ENCODE results near the gene CPSF3.
"Not testable (repeated sequence)": the region's sequence is repeated elsewhere in the genome, so short reads cannot be mapped to it uniquely, and the experiment has no call there.

Gene CPSF3

DNA sequence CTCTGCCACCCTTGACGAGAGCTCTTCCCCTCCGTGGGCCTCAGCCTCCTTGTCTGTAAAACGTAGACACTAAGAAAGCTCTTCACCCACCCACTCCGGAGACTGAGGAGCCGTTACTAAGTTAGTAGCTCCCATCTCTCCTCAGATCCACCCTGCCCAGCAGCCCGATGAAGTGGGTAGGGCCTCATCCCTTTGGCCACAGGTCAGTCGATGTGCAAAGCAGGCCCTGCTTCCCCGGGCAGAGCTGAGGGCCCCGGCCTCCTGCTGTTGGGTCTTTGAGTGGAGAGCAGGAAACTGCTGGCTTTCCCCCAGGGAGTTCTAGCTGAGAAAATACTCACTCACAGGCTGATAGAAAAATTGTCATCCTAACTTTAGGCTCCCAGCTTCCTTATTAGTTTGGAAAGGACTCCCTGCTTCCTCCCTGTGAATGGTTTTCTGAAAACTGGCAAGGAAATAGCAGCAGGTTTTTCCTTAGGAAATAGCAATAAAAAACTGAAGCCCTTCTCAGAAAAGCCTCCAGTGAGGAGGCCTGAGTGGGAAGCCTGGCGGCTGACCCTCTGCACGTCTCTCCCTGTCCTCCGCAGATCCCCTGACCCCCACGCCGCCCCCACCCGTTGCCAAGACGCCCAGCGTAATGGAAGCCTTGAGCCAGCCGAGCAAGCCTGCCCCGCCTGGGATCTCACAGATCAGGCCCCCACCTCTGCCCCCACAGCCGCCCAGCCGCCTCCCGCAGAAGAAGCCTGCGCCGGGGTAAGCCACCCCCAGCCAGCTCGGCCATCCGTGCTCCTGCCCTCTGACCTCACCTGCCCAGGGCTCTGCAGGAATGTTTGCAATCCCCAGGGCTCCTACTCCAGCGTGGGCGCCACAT lies 30.3 kb upstream of the CPSF3 start:
- no peak for DNase-seq (ENCODE audit: low read depth in 1 of 2, low spot score in 1 of 2)

- no peak for DNase-seq (ENCODE audit: low read depth in 1 of 2, low spot score in 1 of 2)
Measured at GRCh38 chr2:9394816-9395215, 28.6 kb upstream of the CPSF3 start.

DNA sequence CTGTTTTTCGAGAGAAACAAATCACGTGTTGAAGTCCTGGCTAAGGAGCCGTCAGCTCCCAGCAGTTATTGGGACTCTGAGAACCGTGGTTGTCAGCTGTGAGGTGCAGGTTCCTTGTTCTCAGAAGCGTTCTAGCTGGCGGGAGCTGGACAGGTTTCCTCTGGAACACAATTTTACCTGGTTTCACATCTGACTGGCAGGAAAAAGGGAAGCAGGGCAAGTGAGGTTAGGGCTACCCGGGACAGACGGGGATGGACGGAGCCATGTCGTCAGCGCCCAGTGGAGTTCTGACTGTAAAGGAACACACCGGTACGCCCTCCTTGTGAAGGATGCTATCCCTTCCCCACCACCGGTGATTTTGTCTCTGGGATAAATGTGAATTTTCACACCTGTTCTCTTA lies 26.3 kb upstream of the CPSF3 start:
- DNase-seq (ENCODE audit: low read depth in 1 of 2, low spot score in 1 of 2) = no peak

DNA sequence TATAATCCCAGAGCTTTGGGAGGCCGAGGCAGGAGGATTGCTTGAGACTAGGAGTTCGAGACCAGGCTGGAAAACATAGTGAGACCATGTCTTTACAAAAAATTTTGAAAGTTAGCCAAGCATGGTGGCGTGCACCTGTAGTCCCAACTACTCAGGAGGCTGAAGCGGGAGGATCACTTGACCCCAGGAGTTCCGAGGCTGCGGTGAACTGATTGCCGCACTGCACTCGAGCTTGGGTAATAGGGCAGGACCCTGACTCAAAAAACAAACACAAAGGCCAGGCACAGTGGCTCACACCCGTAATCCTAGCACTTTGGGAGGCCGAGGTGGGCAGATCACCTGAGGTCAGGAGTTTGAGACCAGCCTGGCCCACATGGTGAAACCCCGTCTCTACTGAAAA lies 25.2 kb upstream of the CPSF3 start:
- DNase-seq (ENCODE audit: low read depth in 1 of 2, low spot score in 1 of 2) = not testable (repeated sequence)

DNA sequence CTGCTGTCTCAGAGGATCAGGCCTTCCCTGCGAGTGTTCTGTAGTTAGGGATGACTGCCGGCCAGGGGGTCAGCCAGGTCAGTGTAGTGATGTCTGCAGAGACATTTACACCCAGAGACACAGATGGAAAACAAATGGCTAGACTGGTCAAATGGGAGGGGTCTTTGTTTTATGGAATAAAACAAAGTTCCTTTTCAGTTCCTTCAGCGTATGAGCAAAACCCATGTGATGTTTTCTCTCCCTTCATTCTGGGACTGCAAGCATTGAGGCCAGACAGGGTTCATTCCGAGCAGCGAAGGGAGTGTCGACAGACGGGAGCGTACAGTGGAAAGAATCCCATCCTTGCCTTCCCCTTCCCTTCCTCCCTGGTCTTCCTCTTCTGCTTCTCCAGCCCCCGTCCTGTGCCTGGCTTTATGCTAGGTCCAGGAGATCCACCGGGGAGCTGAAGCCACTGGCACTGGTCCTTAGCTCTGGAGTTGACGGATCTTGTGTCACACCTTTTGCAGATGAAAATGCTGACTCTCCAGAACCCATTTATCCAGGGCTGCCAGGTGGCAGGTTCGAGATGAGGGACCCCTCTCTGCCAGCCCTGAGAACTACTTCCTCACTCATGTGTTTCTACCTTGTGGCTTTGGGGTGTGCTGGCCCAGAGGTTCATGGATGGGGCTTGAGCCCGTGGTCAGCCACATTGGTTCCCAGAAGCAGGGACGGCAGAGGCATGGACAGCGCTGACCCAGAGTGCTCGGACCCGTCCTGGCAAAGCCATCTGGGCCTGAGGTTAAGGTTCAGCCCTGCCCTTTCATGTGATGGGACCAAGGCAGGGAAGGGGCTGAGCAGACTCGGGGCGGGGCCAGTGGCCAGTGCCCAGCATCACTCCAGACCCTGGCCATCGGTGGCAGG lies 24.3 kb upstream of the CPSF3 start:
- DNase-seq (ENCODE audit: low read depth in 1 of 2, low spot score in 1 of 2) = no peak

DNA sequence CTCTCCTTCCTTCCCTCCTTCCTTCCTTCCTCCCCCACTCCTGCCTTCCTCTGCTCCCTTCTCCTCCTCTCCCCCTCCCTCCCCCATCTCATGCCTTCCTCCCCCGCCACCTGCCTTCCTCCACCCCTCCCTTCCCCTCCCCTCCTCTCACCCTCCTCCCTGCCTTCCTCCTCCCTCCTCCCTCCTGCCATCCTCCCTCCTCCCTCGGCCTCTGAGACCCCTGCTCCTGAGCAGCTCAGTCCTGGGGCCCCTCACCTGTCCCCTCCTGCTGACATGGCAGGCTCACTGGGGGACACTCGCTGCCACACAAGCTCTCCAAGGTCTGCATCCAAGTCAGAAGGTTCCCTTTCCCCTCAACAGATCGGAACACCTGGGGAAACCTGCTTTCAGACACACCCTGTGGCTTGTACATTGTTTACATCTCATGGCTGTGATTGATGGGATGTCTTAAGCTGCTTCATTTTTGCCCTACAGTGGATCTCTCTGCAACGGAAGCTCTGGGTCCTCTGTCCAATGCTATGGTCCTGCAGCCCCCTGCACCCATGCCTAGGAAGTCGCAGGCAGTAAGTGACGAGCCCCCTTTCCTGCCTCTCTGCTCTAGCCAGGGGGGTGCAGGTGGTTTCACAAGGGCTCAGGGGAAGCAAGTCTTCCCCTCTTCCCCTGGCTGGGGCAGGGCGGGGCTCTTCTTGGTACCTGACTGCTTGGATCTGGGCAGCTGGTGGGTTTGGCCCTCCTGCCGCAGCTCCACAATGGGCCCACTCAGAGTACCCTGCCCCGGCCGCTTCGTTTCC lies 23.0 kb upstream of the CPSF3 start:
- no peak for DNase-seq (ENCODE audit: low read depth in 1 of 2, low spot score in 1 of 2)

- DNase-seq (ENCODE audit: low read depth in 1 of 2, low spot score in 1 of 2) = no peak
Measured at GRCh38 chr2:9401059-9401547, 22.4 kb upstream of the CPSF3 start.

GRCh38 chr2:9401646-9402371 lies 21.6 kb upstream of the CPSF3 start:
- DNase-seq (ENCODE audit: low read depth in 1 of 2, low spot score in 1 of 2) = no peak

- no peak for DNase-seq (ENCODE audit: low read depth in 1 of 2, low spot score in 1 of 2)
Measured at GRCh38 chr2:9403924-9404323, 19.5 kb upstream of the CPSF3 start.

- no peak for DNase-seq (ENCODE audit: low read depth in 1 of 2, low spot score in 1 of 2)
Measured at GRCh38 chr2:9404451-9404850, 19.0 kb upstream of the CPSF3 start.

DNA sequence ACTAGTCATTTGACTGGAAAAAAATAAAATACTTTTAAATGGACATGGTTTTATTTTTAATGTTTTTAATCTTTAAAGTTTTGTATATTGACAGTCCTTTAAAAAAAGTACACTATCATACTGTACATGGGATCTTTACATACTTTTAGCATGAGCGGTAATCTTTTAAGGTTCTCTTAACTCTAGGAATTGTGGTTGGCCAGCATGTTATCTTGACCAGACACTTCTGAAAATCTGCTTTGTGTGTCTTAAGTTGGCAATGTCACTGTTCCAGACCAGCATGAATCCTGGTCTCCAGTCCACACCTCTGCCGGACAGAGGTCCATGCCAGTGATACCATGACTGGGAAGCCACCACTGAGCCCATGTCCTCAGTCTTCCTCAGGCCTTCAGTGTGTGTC lies 17.8 kb upstream of the CPSF3 start:
- no peak for DNase-seq (ENCODE audit: low read depth in 1 of 2, low spot score in 1 of 2)

DNA sequence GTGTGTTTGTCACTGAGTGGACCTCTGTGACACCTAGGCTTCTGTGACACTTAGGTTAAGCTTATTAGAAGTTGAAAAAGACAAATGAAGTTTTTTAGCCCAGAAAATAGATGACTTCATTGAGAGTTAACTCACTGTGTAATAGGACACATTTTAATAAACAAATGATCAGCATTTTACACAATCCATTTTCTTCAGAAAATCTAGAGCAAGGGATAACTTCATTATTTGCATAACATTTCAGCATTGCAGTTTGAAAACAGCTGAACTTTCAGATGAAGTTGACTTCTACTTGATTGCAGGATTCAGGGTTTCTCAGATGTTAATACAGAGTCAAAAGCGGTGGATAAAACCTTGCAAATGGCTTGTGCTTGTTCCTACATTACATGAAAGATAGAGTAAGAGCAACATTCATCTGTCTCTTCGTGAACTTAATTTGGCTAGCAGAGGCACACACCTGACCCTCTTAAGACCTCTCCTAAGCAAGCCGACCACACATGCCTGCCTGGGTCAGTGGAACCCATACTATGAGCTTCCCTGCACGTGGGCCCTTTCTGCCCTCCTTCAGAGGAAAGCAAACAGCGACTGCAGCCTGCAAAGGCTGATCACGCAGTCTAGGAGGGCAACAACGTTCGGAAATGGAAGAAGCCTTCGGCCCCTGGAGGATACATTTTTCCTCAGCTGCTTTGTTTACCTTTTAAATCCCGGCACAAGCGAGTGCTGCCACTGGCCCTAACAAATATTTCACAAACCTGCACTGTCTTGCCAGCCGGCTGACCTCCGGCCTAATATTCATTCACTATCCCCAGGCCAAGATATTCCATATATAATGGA lies 16.7 kb upstream of the CPSF3 start:
- DNase-seq (ENCODE audit: low read depth in 1 of 2, low spot score in 1 of 2) = no peak

GRCh38 chr2:9407363-9407811 lies 16.1 kb upstream of the CPSF3 start:
- DNase-seq (ENCODE audit: low read depth in 1 of 2, low spot score in 1 of 2) = no peak

- no peak for DNase-seq (ENCODE audit: low read depth in 1 of 2, low spot score in 1 of 2)
Measured at GRCh38 chr2:9408641-9409151, 14.8 kb upstream of the CPSF3 start.

DNA sequence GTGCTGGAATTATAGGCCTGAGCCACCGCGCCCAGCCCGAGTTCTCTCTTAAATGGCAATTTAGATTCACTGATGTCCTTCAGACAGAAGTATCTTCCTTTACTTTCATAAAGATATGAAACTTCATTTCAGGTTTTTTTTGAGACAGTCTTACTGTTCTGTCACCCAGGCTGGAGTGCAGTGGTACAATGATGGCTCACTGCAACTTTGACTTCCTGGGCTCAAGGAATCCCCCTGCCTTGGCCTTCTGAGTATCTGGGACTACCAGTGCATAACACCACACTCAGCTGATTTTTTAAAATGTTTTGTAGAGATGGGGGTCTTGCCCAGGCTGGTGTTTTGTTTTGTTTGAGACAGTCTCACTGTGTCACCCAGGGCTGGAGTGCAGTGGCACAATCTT lies 13.3 kb upstream of the CPSF3 start:
- no peak for DNase-seq (ENCODE audit: low read depth in 1 of 2, low spot score in 1 of 2)

DNA sequence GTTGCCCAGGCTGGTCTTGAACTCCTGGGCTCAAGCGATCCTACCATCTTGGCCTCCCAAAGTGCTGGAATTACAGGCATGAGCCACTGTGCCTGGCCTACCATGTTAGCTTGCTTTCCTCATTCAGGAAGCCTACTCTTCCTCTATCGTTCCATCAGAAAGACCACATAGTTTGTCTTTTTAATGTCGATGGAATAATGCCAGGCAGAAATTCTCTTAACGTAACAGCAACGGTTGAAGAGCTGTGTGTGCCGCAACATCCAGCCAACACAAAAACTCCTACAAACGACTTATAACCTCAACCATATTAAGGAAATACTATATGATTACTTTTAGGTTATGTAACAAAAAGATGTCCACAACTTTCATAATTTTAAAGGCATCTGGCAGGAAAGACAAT lies 10.7 kb upstream of the CPSF3 start:
- DNase-seq (ENCODE audit: low read depth in 1 of 2, low spot score in 1 of 2) = no peak

GRCh38 chr2:9415516-9416169 lies 7.8 kb upstream of the CPSF3 start:
- DNase-seq (ENCODE audit: low read depth in 1 of 2, low spot score in 1 of 2) = no peak

DNA sequence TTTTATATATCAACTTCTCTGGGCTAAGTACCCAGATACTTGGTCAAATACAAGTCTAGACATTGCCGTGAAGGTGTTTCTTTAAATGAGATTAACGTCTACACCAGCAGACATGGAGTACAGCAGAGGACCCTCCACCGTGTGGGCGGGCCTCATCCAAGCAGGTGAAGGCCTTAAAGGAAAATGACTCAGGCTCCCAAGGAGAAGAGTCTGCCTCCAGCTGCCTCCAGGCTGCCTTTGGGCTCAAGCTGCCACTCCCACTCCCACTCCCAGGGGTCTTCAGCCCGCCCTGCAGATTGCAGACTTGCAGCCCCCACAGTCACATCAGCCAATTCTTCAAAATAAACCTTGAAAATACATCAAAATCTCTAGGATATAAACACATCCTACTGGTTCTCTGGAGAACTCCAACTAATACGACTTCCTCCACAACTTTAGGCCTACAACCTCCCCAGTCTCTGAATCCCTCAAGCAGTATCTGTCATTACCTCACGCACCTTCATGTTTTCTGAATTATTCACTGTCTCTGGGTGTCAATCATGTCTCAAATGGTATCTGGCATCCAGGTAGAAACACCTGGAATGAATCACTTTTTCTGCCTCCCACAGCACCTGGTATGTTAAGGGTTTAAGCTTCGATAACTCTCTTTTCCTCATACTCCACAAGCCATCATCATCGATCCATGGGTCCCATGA lies 7.0 kb upstream of the CPSF3 start:
- no peak for DNase-seq (ENCODE audit: low read depth in 1 of 2, low spot score in 1 of 2)
